HTERT RPE-1 (cell line): ENCODE data around the gene CNTROB.

ENCODE experiments used
- in situ Hi-C: fragments of 300-500 bp; cut with MboI; formaldehyde crosslinking; loops from 4 replicates; pipeline ENCODE4 v1.14.3; 2020; ENCODE audit warnings: low sequenced_read_pairs

The CNTROB gene

GRCh38 chr17:7984904-7985303, 52.9 kb downstream of the CNTROB start:
- in situ Hi-C loops = no loop called here

GRCh38 chr17:7987112-7987893, 55.3 kb downstream of the CNTROB start:
- in situ Hi-C loops = no loop called here

GRCh38 chr17:7988750-7989178, 56.8 kb downstream of the CNTROB start:
- in situ Hi-C loops = no loop called here

- in situ Hi-C loops = no loop called here
Observed at GRCh38 chr17:7989781-7990655, 58.0 kb downstream of the CNTROB start.

GRCh38 chr17:7992516-7992915, 60.5 kb downstream of the CNTROB start:
- in situ Hi-C loops = no loop called here

- in situ Hi-C loops = no loop called here
Observed at GRCh38 chr17:7992924-7993323, 60.9 kb downstream of the CNTROB start.

GRCh38 chr17:7993972-7994589, 62.1 kb downstream of the CNTROB start:
- in situ Hi-C loops = no loop called here

GRCh38 chr17:7995724-7996123, 63.7 kb downstream of the CNTROB start:
- in situ Hi-C loops = no loop called here

GRCh38 chr17:7997186-7997585, 65.2 kb downstream of the CNTROB start:
- in situ Hi-C loops = no loop called here
